Measurements from ENCODE around the gene AHI1. TPM values are rescaled to one million over a fixed set of nuclear protein-coding genes. Genes with fewer than 3 reads are reported as not detected.

Gene AHI1
- total and polyA plus RNA-seq, 3 donors from 2014 or later = 33.9 to 93.1 (median 56.4) TPM

DNA sequence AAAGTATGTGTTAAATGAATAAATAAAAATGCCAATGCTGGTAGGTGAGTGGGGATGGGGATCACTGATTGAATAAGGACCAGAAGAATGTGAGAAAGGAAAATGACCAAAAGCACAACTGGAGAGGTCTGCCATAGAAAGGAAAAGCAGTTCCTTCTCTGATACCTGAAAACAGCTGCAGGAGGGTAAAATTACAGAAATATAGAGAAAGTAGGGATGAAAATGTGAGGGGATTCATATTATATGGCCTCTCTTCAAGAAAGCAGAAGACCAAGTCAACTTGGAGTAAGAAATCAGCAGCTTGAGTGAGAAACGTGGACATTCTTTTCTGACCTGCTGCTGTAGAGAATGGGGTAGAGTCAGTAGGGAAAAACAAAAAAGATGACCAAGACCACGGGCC lies 191.4 kb downstream of the AHI1 start:
- H3K9me3 ChIP-seq = no peaks in the 10 kb centered on the region
- no peak for DNase-seq
- no peaks in the 10 kb centered on the region for H3K27me3 ChIP-seq
- H3K36me3 ChIP-seq (ENCODE audit: low read depth, missing control alignments) = no peaks in the 10 kb centered on the region
- no peak overlapping the region for H3K27ac ChIP-seq
- 89% methylated on average over 2 of the region's 2 CpGs for WGBS, 2 donors
- H3K4me3 ChIP-seq = no peak overlapping the region
- intact Hi-C loops (cut with DNase I; ENCODE audit: low total_unique reads) = no loop called here
- H3K4me1 ChIP-seq = no peaks in the 10 kb centered on the region
- no peak for TF ChIP-seq POLR2A (IDR thresholded peaks at IDR 0.05)
- TF ChIP-seq, protein P1, sequence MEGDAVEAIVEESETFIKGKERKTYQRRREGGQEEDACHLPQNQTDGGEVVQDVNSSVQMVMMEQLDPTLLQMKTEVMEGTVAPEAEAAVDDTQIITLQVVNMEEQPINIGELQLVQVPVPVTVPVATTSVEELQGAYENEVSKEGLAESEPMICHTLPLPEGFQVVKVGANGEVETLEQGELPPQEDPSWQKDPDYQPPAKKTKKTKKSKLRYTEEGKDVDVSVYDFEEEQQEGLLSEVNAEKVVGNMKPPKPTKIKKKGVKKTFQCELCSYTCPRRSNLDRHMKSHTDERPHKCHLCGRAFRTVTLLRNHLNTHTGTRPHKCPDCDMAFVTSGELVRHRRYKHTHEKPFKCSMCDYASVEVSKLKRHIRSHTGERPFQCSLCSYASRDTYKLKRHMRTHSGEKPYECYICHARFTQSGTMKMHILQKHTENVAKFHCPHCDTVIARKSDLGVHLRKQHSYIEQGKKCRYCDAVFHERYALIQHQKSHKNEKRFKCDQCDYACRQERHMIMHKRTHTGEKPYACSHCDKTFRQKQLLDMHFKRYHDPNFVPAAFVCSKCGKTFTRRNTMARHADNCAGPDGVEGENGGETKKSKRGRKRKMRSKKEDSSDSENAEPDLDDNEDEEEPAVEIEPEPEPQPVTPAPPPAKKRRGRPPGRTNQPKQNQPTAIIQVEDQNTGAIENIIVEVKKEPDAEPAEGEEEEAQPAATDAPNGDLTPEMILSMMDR (IDR thresholded peaks at IDR 0.05) = no peak

DNA sequence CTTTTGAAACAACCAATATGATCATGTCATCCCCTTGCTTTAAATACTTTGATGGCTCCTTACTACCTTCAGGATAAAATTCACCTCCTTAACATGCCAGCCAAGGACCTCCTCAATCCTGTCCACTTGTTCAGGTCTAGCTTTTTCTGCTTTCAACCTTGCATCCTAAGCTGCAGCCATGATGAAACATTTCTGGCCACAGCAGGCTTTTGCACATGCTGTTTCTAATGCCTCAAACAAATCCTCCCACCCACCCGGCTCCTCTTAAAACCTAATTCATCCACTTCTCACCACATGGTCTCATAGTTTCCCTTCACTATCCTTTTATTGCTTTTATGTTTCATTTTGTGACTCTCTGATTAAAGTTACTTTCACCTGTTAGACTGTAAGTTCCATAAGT lies 191.9 kb downstream of the AHI1 start:
- Histone ChIP-seq H3K4me3 (no peak overlapping the region), H3K36me3 (ENCODE audit: low read depth, missing control alignments) (no peaks in the 10 kb centered on the region), H3K27me3 (no peaks in the 10 kb centered on the region), H3K9me3 (no peaks in the 10 kb centered on the region), H3K27ac (no peak overlapping the region), H3K4me1 (no peaks in the 10 kb centered on the region)
- TF ChIP-seq POLR2A (IDR thresholded peaks at IDR 0.05) = no peak
- TF ChIP-seq, protein P1 (IDR thresholded peaks at IDR 0.05) = no peak
- no peak for DNase-seq
- intact Hi-C loops (cut with DNase I; ENCODE audit: low total_unique reads) = no loop called here
- 72 to 89% methylated on average over 1 of the region's 1 CpG for WGBS, 2 donors

- intact Hi-C loops (cut with DNase I; ENCODE audit: low total_unique reads) = no loop called here
- TF ChIP-seq, protein P1 (IDR thresholded peaks at IDR 0.05) = no peak
- no peak for TF ChIP-seq POLR2A (IDR thresholded peaks at IDR 0.05)
- Histone ChIP-seq H3K4me3 (no peak overlapping the region), H3K4me1 (no peaks in the 10 kb centered on the region), H3K27ac (no peak overlapping the region), H3K27me3 (no peaks in the 10 kb centered on the region), H3K9me3 (no peaks in the 10 kb centered on the region), H3K36me3 (ENCODE audit: low read depth, missing control alignments) (no peaks in the 10 kb centered on the region)
- WGBS, 2 donors = 70 to 82% methylated on average over 4 of the region's 4 CpGs
- DNase-seq = no peak
These were observed 192.7 kb downstream of the AHI1 start for GRCh38 chr6:135304883-135305282.

- Histone ChIP-seq H3K36me3 (ENCODE audit: low read depth, missing control alignments) (no peaks in the 10 kb centered on the region), H3K9me3 (no peaks in the 10 kb centered on the region), H3K27me3 (no peaks in the 10 kb centered on the region), H3K4me3 (no peak overlapping the region), H3K27ac (no peak overlapping the region), H3K4me1 (no peaks in the 10 kb centered on the region)
- DNase-seq = no peak
- TF ChIP-seq POLR2A (IDR thresholded peaks at IDR 0.05) = no peak
- intact Hi-C loops (cut with DNase I; ENCODE audit: low total_unique reads) = no loop called here
These were observed 196.2 kb downstream of the AHI1 start for GRCh38 chr6:135301304-135301703.

GRCh38 chr6:135300576-135300975 lies 197.0 kb downstream of the AHI1 start:
- Histone ChIP-seq H3K4me3 (no peak overlapping the region), H3K27ac (no peak overlapping the region), H3K27me3 (no peaks in the 10 kb centered on the region), H3K36me3 (ENCODE audit: low read depth, missing control alignments) (no peaks in the 10 kb centered on the region), H3K4me1 (no peaks in the 10 kb centered on the region), H3K9me3 (no peaks in the 10 kb centered on the region)
- DNase-seq = no peak
- intact Hi-C loops (cut with DNase I; ENCODE audit: low total_unique reads) = no loop called here
- TF ChIP-seq POLR2A (IDR thresholded peaks at IDR 0.05) = no peak
- TF ChIP-seq, protein P1 (IDR thresholded peaks at IDR 0.05) = no peak

Measured in testis (tissue), 3 donors.